ENCODE measurements around the gene SLU7. TPM values are rescaled to one million over a fixed set of nuclear protein-coding genes. Genes with fewer than 3 reads are reported as not detected.

The SLU7 gene
- total RNA-seq, 1 donor: 75.6 TPM

- no peak overlapping the region for H2AFZ ChIP-seq (ENCODE audit: low read length)
- H3K9me3 ChIP-seq (ENCODE audit: low read depth, low read length): no peaks in the 10 kb centered on the region
- no peaks in the 10 kb centered on the region for H4K20me1 ChIP-seq (ENCODE audit: insufficient read depth, low read length)
- H3K36me3 ChIP-seq (ENCODE audit: insufficient read depth, low read length): no peaks in the 10 kb centered on the region
- H3K4me2 ChIP-seq (ENCODE audit: insufficient read depth, low read length): no peak overlapping the region
- no peak overlapping the region for H3K4me3 ChIP-seq (ENCODE audit: insufficient read depth, low read length)
- H3K27ac ChIP-seq (ENCODE audit: low read depth, low read length): no peak overlapping the region
- no peaks in the 10 kb centered on the region for H3K4me1 ChIP-seq (ENCODE audit: insufficient read depth, low read length)
- no peaks in the 10 kb centered on the region for H3K79me2 ChIP-seq (ENCODE audit: insufficient read depth, low read length)
- H3K27me3 ChIP-seq (ENCODE audit: insufficient read depth, low read length): no peaks in the 10 kb centered on the region
- TF ChIP-seq CTCF (IDR thresholded peaks at IDR 0.05; ENCODE audit: extremely low read depth, low read depth, low read length): no peak
- no peak for DNase-seq (ENCODE audit: insufficient read length, low spot score, missing footprints)
These were observed 66.6 kb downstream of the SLU7 start for GRCh38 chr5:160352308-160352707.

Other genes starting within 250 kb of the SLU7 start
- not detected in 2 replicates for gene FABP6, start 189.6 kb downstream of the SLU7 start, total RNA-seq
- 0.88 and 1.1 TPM in 2 replicates for gene CCNJL, start 106.5 kb downstream of the SLU7 start, total RNA-seq
- under 0.01 TPM in 1 of 2 replicates, not detected in the other for gene C1QTNF2, start 48.5 kb downstream of the SLU7 start, total RNA-seq
- 3.6 and 5.6 TPM in 2 replicates for gene FAM200C, start 19.0 kb downstream of the SLU7 start, total RNA-seq
- gene PTTG1, start 2.8 kb upstream of the SLU7 start, total RNA-seq: 29.8 and 41.3 TPM in 2 replicates